GM23338 (cell line): ENCODE data around the gene MROH7. TPM values are rescaled to one million over a fixed set of nuclear protein-coding genes. Genes with fewer than 3 reads are reported as not detected.

Experiments used
- ATAC-seq: fragments of 200-7000 bp; cut with Tn5 transposase; 3 replicates; pipeline ENCODE4 v1.9.1; 2020
- DNase-seq: peaks from one replicate; pipeline ENCODE4 v3.0.0-alpha.2; 2015; ENCODE audit warnings: low spot score
- H2AFZ ChIP-seq: fragments of 200-600 bp; sonication (generic); 2 replicates; pipeline ENCODE4 v1.8.0; 2016; ENCODE audit warnings: antibody characterized with exemption, mild to moderate bottlenecking, moderate library complexity
- H3F3A ChIP-seq: fragments of 200-600 bp; sonication (generic); replicated peaks from 2 replicates; pipeline ENCODE4 v1.8.0; 2017; ENCODE audit warnings: antibody characterized with exemption, mixed run types, low read depth
- H3K27ac ChIP-seq: fragments of 200-600 bp; sonication (generic); 2 replicates; pipeline ENCODE4 v1.6.1; 2016; ENCODE audit warnings: low read depth
- H3K27me3 ChIP-seq: fragments of 200-600 bp; sonication (generic); 2 replicates; pipeline ENCODE4 v1.8.0; 2016; ENCODE audit warnings: mild to moderate bottlenecking, mixed run types, moderate library complexity; ENCODE audit not compliant: insufficient read depth
- H3K36me3 ChIP-seq: fragments of 200-600 bp; sonication (generic); 2 replicates; pipeline ENCODE4 v1.8.0; 2016; ENCODE audit warnings: mild to moderate bottlenecking; ENCODE audit not compliant: insufficient read depth
- H3K4me1 ChIP-seq: fragments of 200-600 bp; sonication (generic); 2 replicates; pipeline ENCODE4 v1.8.0; 2016; ENCODE audit warnings: mild to moderate bottlenecking, moderate library complexity; ENCODE audit not compliant: insufficient read depth
- H3K4me2 ChIP-seq: fragments of 200-600 bp; sonication (generic); 2 replicates; pipeline ENCODE4 v1.7.1; 2017; ENCODE audit warnings: mixed run types
- H3K4me3 ChIP-seq: fragments of 200-600 bp; sonication (generic); 2 replicates; pipeline ENCODE4 v1.6.1; 2016; ENCODE audit warnings: mixed run types
- H3K79me2 ChIP-seq: fragments of 200-600 bp; sonication (generic); replicated peaks from 2 replicates; pipeline ENCODE4 v1.8.0; 2017; ENCODE audit warnings: mild to moderate bottlenecking; ENCODE audit not compliant: insufficient read depth
- H3K9me2 ChIP-seq: fragments of 200-600 bp; sonication (generic); 2 replicates; pipeline ENCODE4 v1.8.0; 2017; ENCODE audit not compliant: insufficient read depth
- H4K20me1 ChIP-seq: fragments of 200-600 bp; sonication (generic); replicated peaks from 2 replicates; pipeline ENCODE4 v1.8.0; 2017; ENCODE audit warnings: mild to moderate bottlenecking; ENCODE audit not compliant: insufficient read depth
- H3K27ac Mint-ChIP-seq: 2 replicates; pipeline ENCODE4 v1.8.0; 2020; ENCODE audit warnings: inconsistent platforms, mild to moderate bottlenecking, moderate library complexity, mixed read lengths
- H3K27me3 Mint-ChIP-seq: 3 replicates; pipeline ENCODE4 v1.8.0; 2022; ENCODE audit warnings: low read depth, mild to moderate bottlenecking, moderate library complexity, mixed read lengths, inconsistent platforms; ENCODE audit not compliant: insufficient read depth, poor library complexity
- H3K36me3 Mint-ChIP-seq: 3 replicates; pipeline ENCODE4 v1.8.0; 2021; ENCODE audit warnings: low read depth, mild to moderate bottlenecking, inconsistent platforms, moderate library complexity, mixed read lengths
- H3K4me1 Mint-ChIP-seq: 3 replicates; pipeline ENCODE4 v1.8.0; 2020; ENCODE audit warnings: mild to moderate bottlenecking, inconsistent platforms, mixed read lengths
- H3K4me3 Mint-ChIP-seq: 3 replicates; pipeline ENCODE4 v1.8.0; 2021; ENCODE audit warnings: moderate library complexity, mild to moderate bottlenecking, inconsistent platforms, mixed read lengths
- H3K9me3 Mint-ChIP-seq: 3 replicates; pipeline ENCODE4 v1.8.0; 2020; ENCODE audit warnings: moderate library complexity, mild to moderate bottlenecking, inconsistent platforms, mixed read lengths
- CREB1 ChIP-seq: fragments of 250-450 bp; sonication (Bioruptor Pico); IDR thresholded peaks from 2 replicates; pipeline ENCODE4 v1.5.0; 2020; ENCODE audit warnings: low read depth, mild to moderate bottlenecking, moderate library complexity
- CTCF ChIP-seq, 2 experiments: fragments of 200-600 bp in 1 of 2; sonication (generic) in 1 of 2; conservative IDR thresholded peaks; 2 replicates each; pipeline versions ENCODE4 v1.5.1 to v1.6.1; 2016 to 2017; ENCODE audit warnings: antibody characterized with exemption in 2 of 2, low read depth in 2 of 2, mild to moderate bottlenecking in 2 of 2, moderate library complexity in 1 of 2
- NANOG ChIP-seq: IDR thresholded peaks from 2 replicates; pipeline ENCODE4 v1.6.1; 2016; ENCODE audit warnings: antibody characterized with exemption, borderline replicate concordance
- POLR2AphosphoS5 ChIP-seq: IDR thresholded peaks from 2 replicates; pipeline ENCODE4 v1.6.1; 2016; ENCODE audit warnings: antibody characterized with exemption, low read depth
- REST ChIP-seq: IDR thresholded peaks from one replicate; pipeline ENCODE4 v1.6.1; 2018; ENCODE audit warnings: antibody characterized with exemption; ENCODE audit not compliant: unreplicated experiment
- ZNF114 ChIP-seq: fragments of 250-450 bp; sonication (Bioruptor Pico); IDR thresholded peaks from 2 replicates; pipeline ENCODE4 v1.5.0; 2020; ENCODE audit warnings: mild to moderate bottlenecking, moderate library complexity
- ZNF331 ChIP-seq: fragments of 250-450 bp; sonication (Bioruptor Pico); IDR thresholded peaks from 2 replicates; pipeline ENCODE4 v1.5.0; 2020; ENCODE audit warnings: low read depth, mild to moderate bottlenecking, moderate library complexity
- ZNF462 ChIP-seq: fragments of 250-450 bp; sonication (Bioruptor Pico); IDR thresholded peaks from 2 replicates; pipeline ENCODE4 v1.5.0; 2020; ENCODE audit warnings: mild to moderate bottlenecking, moderate library complexity
- polyA plus RNA-seq: library from polyadenylated mRNA; unstranded; fragments of >200 nt; fragmentation: Nextera tagmentation; extraction: Ambion mirVana; gene quantifications from 2 replicates; pipeline ENCODE4 v1.2.1, GENCODE V29; 2016
- total RNA-seq: library from RNA; depleted of rRNA; stranded (reverse); fragments of >200 nt; shearing (Covaris generic); gene quantifications from 2 replicates; pipeline ENCODE4 v1.2.3, GENCODE V29; 2014

The MROH7 gene
- total and polyA plus RNA-seq, 2 experiments from 2014 or later: 0.17 TPM; not detected in 1

GRCh38 chr1:54614563-54614962 lies 27.0 kb upstream of the MROH7 start (continued):
- no peak for TF ChIP-seq REST

- peaks cover 17% of the 10 kb centered on the region for H3K27me3 Mint-ChIP-seq
- peaks cover 19% of the 10 kb centered on the region for H3K4me1 Mint-ChIP-seq
- DNase-seq (no peak), ATAC-seq (no peak; the same call in 2 of the 3 replicates)
- no peak overlapping the region for H3K4me3 ChIP-seq
- no peaks in the 10 kb centered on the region for H4K20me1 ChIP-seq
- H3K9me2 ChIP-seq: no peaks in the 10 kb centered on the region
- no peaks in the 10 kb centered on the region; the same call in 1 of the 2 replicates for H3K4me1 ChIP-seq
- no peaks in the 10 kb centered on the region for H3K27me3 ChIP-seq
- H3F3A ChIP-seq: no peaks in the 10 kb centered on the region
- no peaks in the 10 kb centered on the region for H3K36me3 Mint-ChIP-seq
- H3K27ac Mint-ChIP-seq: no peak overlapping the region
- peak overlapping the region; percentile 38; the same call in 1 of the 2 replicates for H2AFZ ChIP-seq
- H3K4me3 Mint-ChIP-seq: no peak overlapping the region
- no peaks in the 10 kb centered on the region for H3K36me3 ChIP-seq
- H3K4me2 ChIP-seq: no peak overlapping the region
- no peaks in the 10 kb centered on the region for H3K79me2 ChIP-seq
- H3K27ac ChIP-seq: no peak overlapping the region
- H3K9me3 Mint-ChIP-seq: no peaks in the 10 kb centered on the region
- TF ChIP-seq REST (no peak), ZNF114 (CRISPR knock-in tag) (no peak), POLR2AphosphoS5 (no peak), NANOG (no peak), ZNF331 (CRISPR knock-in tag) (no peak), CREB1 (CRISPR knock-in tag) (no peak), CTCF (conservative IDR thresholded peaks at IDR 0.05; ENCODE audit: low read depth in 2 of 2) (no peak), ZNF462 (CRISPR knock-in tag) (no peak)
Observed at GRCh38 chr1:54615531-54616279, 25.9 kb upstream of the MROH7 start.
